GM18502 (cell line): ENCODE measurements around the gene UBALD2.
"Not testable (repeated sequence)": the region's sequence is repeated elsewhere in the genome, so short reads cannot be mapped to it uniquely, and the experiment has no call there.

ENCODE experiments used
- ATAC-seq: cut with Tn5 transposase; IDR thresholded peaks from one replicate; pipeline ENCODE4 v1.9.1; 2021; ENCODE audit warnings: mild to moderate bottlenecking; ENCODE audit not compliant: unreplicated experiment, poor library complexity

The UBALD2 gene

GRCh38 chr17:76275382-76276068 lies 10.4 kb downstream of the UBALD2 start:
- ATAC-seq, result no peak

- no peak for ATAC-seq
These were observed 10.9 kb downstream of the UBALD2 start for GRCh38 chr17:76276069-76276431.

GRCh38 chr17:76276461-76277299 lies 11.5 kb downstream of the UBALD2 start:
- no peak for ATAC-seq

- ATAC-seq, result no peak
These were observed 12.4 kb downstream of the UBALD2 start for GRCh38 chr17:76277300-76278267.

- ATAC-seq, result no peak
These were observed 13.2 kb downstream of the UBALD2 start for GRCh38 chr17:76278268-76278908.

- ATAC-seq, result no peak
These were observed 14.0 kb downstream of the UBALD2 start for GRCh38 chr17:76278952-76279741.

GRCh38 chr17:76279742-76280287 lies 14.7 kb downstream of the UBALD2 start:
- no peak for ATAC-seq

- ATAC-seq, result no peak
These were observed 15.5 kb downstream of the UBALD2 start for GRCh38 chr17:76280650-76281049.

GRCh38 chr17:76281573-76282371 lies 16.6 kb downstream of the UBALD2 start:
- ATAC-seq, result no peak

GRCh38 chr17:76292567-76292966 lies 27.4 kb downstream of the UBALD2 start:
- no peak for ATAC-seq

- no peak for ATAC-seq
These were observed 28.0 kb downstream of the UBALD2 start for GRCh38 chr17:76293106-76293505.

GRCh38 chr17:76296186-76296585 lies 31.0 kb downstream of the UBALD2 start:
- ATAC-seq, result no peak

- ATAC-seq, result no peak
These were observed 31.7 kb downstream of the UBALD2 start for GRCh38 chr17:76296889-76297288.

GRCh38 chr17:76297436-76297835 lies 32.3 kb downstream of the UBALD2 start:
- ATAC-seq, result no peak

- no peak for ATAC-seq
These were observed 39.3 kb downstream of the UBALD2 start for GRCh38 chr17:76304226-76305134.

GRCh38 chr17:76305135-76305454 lies 39.9 kb downstream of the UBALD2 start:
- not testable (repeated sequence) for ATAC-seq

GRCh38 chr17:76307299-76307965 lies 42.3 kb downstream of the UBALD2 start:
- ATAC-seq, result no peak
